B cell (primary cell): ENCODE measurements around the gene GIMAP8.

ENCODE experiments used
- EZH2 ChIP-seq: IDR thresholded peaks from 2 replicates; pipeline ENCODE4 v1.6.1; 2012; ENCODE audit warnings: borderline replicate concordance, low read depth, mild to moderate bottlenecking, moderate library complexity, low read length; ENCODE audit not compliant: insufficient read depth, poor library complexity, severe bottlenecking
- TF ChIP-seq, protein P1 (sequence below): fragments of 200-600 bp; IDR thresholded peaks from one replicate; pipeline ENCODE4 v1.8.0; 2022; ENCODE audit warnings: antibody characterized with exemption, mild to moderate bottlenecking

DNA sequence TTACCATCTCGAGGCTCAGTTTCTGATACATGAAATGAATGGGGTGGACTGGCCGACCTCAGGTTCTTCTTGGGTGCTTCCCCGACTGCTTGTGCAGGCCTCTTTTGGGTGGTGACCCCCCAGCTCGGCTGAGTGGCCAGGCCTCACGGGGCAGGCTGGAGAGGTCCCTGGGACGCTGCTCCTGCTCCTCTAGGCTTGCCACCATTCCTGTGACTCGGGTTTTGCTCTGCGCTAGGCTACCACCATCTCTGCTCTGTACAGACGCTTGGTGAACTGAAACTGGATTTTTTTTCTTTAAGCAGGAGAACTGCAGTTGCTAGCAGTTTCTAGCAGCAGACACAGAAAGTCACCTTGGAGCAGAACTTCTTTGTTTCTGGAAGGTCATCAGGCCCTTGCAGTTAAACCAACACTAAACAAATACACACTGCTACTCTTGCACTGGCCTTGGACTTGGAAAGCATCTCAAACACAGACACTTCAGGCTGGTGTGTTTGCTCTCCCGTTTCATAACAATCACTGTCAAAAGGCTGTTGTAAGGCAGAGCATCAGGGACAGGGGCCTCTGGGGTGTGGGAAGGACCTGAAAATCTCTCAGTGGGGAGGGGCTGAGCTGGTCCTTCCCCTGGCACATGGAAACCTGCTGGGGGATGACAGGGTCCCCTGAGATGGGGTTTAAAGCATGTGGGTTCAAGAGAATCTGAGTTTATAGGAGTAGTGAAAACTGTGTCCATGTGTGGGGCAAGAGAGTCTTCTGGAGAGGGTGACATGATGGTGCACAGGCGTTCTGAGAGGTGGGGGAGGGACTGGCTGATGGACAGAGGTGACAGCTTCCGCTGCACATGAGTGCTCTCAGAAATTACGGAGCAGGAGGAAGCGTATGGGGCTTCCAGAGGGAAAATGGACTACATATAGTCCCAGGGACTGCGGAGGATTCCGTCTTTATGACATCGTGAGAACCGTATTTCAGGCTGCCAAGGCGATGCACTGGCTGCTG lies 35.0 kb upstream of the GIMAP8 start:
- TF ChIP-seq, protein P1, sequence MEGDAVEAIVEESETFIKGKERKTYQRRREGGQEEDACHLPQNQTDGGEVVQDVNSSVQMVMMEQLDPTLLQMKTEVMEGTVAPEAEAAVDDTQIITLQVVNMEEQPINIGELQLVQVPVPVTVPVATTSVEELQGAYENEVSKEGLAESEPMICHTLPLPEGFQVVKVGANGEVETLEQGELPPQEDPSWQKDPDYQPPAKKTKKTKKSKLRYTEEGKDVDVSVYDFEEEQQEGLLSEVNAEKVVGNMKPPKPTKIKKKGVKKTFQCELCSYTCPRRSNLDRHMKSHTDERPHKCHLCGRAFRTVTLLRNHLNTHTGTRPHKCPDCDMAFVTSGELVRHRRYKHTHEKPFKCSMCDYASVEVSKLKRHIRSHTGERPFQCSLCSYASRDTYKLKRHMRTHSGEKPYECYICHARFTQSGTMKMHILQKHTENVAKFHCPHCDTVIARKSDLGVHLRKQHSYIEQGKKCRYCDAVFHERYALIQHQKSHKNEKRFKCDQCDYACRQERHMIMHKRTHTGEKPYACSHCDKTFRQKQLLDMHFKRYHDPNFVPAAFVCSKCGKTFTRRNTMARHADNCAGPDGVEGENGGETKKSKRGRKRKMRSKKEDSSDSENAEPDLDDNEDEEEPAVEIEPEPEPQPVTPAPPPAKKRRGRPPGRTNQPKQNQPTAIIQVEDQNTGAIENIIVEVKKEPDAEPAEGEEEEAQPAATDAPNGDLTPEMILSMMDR = no peak
- no peak for TF ChIP-seq EZH2
